GM10266 (cell line): ENCODE data around the gene RBM23.
"Not testable (repeated sequence)": the region's sequence is repeated elsewhere in the genome, so short reads cannot be mapped to it uniquely, and the experiment has no call there.

Source experiments
- DNase-seq: peaks from one replicate; pipeline ENCODE4 v3.0.0; 2012; ENCODE audit errors: extremely low spot score
- TF ChIP-seq, protein P1 (sequence below): IDR thresholded peaks from 2 replicates; pipeline ENCODE4 v1.5.1; 2012; ENCODE audit warnings: mild to moderate bottlenecking, low read depth; ENCODE audit not compliant: control insufficient read depth, insufficient read depth; ENCODE audit errors: missing control alignments

RBM23 gene

DNA sequence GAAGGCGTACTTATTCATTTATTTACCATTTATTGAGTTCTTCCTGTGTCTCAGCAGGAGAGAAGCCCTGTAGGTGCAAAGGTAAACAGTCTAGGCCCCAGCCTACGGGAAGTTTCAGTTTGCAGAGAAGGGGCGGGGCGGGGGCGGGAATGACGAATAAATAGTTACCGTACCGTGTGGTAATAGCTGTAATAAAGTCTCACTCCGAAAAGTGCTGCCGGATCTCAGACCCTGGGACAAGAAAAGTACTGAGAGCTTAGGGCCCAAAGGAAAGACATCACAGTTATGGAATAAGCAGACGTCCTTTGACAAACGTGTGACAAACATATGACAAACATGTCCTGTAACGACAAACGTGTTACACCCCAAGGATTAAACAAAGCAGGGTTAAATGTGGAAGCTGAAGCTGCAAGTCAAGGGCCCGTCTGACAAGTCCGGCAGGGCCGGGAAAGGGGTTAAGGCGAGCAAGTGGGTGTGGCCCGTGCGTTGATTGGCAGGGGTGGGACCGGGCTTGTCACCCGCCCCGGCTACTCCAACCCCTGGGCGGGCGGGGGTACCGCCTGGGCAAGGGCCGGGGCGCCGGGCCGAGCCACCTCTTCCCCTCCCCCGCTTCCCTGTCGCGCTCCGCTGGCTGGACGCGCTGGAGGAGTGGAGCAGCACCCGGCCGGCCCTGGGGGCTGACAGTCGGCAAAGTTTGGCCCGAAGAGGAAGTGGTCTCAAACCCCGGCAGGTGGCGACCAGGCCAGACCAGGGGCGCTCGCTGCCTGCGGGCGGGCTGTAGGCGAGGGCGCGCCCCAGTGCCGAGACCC lies 47.5 kb downstream of the RBM23 start, which contains the start of gene LRP10:
LRP10 (plus strand) TSS at position 517 of the 809 bp plus-strand sequence. CDS start 564 bp downstream, outside the sequence.
- TF ChIP-seq, protein P1, sequence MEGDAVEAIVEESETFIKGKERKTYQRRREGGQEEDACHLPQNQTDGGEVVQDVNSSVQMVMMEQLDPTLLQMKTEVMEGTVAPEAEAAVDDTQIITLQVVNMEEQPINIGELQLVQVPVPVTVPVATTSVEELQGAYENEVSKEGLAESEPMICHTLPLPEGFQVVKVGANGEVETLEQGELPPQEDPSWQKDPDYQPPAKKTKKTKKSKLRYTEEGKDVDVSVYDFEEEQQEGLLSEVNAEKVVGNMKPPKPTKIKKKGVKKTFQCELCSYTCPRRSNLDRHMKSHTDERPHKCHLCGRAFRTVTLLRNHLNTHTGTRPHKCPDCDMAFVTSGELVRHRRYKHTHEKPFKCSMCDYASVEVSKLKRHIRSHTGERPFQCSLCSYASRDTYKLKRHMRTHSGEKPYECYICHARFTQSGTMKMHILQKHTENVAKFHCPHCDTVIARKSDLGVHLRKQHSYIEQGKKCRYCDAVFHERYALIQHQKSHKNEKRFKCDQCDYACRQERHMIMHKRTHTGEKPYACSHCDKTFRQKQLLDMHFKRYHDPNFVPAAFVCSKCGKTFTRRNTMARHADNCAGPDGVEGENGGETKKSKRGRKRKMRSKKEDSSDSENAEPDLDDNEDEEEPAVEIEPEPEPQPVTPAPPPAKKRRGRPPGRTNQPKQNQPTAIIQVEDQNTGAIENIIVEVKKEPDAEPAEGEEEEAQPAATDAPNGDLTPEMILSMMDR, result peak; percentile 4

DNA sequence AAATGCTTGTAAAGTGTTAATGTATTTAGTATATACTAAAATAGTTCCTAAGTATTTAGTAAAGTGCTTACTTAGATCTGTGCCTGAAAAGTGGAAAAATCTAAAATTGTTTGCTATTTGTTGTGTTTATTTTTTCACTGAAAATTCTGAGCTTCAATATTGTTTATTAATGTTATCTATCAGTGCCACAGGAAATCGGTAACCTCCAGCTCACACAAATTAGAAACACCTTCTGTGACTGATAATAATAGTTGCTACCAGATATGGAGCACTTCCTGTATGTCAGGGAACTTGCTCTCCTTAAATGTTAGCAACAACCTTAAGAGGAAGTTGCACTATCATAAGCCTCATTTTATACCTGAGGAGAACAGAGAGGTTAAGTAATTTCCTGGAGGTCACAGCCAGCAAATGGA lies 48.1 kb downstream of the RBM23 start:
- TF ChIP-seq, protein P1, result no peak
- DNase-seq, result no peak

More for the DNA sequence above, 47.5 kb downstream of the RBM23 start, which contains the start of gene LRP10:
- peak; percentile 88 for DNase-seq

DNA sequence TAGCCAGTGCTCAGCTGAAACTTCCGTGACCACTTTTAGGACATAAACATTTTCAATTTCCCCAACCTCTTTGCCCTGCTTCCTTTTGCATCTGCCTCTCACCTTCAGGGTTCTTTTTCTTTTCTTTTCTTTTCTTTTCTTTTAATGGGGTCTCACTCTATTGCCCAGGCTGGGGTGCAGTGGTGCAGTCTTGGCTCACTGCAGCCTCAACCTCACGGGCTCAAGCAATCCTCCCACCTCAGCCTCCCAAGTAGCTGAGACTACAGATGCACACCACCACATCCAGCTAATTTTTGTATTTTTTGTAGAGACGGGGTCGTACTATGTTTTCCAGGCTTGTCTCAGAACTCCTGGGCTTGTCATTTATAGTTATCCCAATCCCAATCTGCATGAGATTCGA lies 52.1 kb downstream of the RBM23 start:
- no peak for DNase-seq
- TF ChIP-seq, protein P1, result no peak

DNA sequence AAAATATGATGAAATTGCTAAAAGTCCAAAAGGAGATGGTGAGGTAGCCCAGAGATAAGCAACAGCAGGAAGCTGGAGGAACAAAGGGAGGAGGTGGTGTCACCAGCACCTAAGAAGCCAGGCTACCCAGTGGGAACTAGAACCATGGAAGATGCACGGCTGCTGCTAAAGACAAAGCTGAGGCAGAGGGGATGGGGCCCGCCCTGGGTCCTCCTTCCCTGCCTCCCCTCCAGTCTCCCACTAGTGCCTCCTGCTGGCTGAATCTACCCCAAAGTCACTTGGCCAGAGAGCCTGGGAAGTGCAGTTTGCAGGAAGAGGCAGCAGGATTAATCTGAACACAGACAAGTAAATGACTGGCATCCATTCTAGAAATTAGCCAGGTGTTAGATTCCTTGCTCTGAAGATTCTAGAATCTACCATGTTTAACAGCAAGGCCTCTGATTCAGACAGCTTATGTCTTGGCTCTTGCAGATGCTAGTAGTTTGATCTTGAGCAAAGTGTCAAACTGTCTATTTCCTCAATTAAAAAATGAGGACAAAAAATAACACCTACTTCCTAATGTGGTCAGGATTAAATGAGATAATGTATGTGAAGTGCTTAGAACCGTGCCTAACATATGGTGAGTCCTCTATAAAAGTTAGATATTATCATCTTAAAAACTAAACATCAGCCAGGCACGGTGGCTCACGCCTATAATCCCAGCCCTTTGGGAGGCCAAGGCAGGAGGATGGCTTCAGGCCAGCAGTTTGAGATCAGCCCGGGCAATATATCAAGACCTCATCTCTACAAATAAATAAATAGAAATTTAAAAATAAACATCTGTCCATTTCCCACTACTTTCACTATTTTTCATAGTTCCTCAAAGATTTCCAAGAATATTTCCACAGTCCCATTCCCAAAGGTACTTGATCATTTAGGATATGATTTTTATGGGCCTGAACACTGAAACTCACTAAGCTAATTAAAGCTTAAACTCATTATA lies 53.2 kb downstream of the RBM23 start:
- DNase-seq, result no peak
- TF ChIP-seq, protein P1, result peak; percentile 22

DNA sequence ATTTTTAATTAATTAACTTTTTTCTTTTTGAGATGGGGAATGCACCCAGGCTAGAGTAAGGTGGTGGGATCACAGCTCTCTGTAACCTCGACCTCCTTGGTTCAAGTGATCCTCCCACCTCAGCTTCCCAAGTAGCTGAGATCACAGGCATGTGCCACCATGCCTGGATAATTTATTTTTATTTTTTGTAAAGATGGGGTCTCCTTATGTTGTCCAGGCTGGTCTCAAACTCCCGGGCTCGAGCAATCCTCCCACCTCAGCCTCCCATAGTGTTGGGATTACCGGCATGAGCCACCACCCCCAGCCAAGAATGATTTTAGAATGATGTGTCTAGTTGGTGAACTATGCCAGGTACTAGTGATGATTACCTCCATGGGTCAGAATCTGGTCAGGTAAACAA lies 54.0 kb downstream of the RBM23 start:
- TF ChIP-seq, protein P1, result no peak
- no peak for DNase-seq

DNA sequence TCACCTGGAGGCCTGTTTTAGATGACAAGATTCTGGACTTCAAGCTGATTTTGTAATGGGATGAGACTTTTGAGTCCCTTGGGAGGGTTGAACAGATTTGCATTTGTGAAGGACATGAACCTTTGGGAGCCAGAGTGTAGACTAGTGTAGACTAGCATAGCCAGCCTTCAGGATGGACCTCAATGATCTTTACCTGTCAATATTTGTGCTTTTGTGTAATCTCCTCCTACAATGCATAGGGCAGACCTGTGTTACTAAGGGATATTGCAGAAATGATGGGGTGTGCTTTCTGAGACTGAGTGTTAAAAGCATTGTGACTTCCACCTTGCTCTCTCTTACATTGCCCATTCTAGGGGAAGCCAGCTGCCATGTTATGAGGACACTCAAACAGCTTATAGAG lies 57.3 kb downstream of the RBM23 start:
- DNase-seq, result no peak
- TF ChIP-seq, protein P1, result no peak

DNA sequence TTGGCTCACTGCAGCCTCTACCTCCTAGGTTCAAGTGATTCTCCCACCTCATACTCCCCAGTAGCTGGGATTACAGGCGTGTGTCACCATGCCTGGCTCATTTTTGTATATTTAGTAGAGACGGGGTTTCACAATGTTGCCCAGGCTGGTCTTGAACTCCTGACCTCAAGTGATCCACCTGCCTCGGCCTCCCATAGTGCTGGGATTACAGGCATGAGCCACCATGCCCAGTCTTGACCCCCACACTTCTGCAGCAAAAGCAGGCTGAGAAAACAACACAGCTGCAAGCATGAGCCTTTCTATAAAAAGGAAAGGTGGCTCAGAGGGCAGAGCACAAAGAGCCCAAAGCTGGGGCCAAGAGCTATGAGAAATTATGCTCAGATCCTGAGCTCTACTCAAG lies 58.6 kb downstream of the RBM23 start:
- not testable (repeated sequence) for DNase-seq
